Loucy (cell line): Measurements from ENCODE around the gene KCNAB3.

Experiments
- EZH2phosphoT487 ChIP-seq: fragments of 200-600 bp; IDR thresholded peaks from 2 replicates; pipeline ENCODE4 v1.6.1; 2018; ENCODE audit warnings: antibody characterized with exemption, mild to moderate bottlenecking, moderate library complexity, borderline replicate concordance
- TF ChIP-seq, protein P1 (sequence below): fragments of 200-600 bp; sonication (generic); conservative IDR thresholded peaks from 2 replicates; pipeline ENCODE4 v1.5.1; 2014; ENCODE audit warnings: mild to moderate bottlenecking, antibody characterized with exemption, low read length

DNA sequence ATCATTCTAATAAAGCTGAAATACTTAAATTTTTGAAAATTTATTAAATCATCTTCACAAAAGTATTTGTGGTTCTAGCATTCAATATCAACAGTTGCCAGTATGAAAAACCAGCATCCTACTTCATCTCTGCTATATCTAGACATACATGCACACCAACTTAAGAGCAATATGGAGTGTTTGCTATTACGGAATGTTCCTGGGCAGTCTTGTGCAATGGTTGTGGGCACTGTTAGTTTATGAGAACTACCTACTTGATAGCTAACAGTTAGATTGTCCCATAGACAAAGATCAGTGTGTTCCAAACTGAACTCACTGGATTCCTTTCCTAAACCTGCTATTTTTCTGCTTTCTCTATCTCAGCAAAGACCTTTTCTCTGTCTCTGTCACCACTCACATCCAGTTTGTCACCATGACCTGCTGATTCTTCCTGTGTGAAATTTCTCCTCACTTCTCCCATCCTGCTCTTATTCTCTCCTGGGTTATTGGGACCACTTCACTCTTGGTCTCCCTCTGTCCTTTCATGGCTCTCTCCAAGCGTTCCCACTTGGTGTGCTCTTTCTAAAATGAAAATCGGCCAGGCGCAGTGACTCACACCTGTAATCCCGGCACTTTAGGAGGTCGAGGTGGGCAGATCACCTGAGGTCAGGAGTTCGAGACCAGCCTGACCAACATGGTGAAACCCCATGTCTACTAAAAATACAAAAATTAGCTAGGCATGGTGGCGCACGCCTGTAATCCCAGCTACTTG is 30.0 kb upstream of the KCNAB3 start:
- TF ChIP-seq, protein P1, sequence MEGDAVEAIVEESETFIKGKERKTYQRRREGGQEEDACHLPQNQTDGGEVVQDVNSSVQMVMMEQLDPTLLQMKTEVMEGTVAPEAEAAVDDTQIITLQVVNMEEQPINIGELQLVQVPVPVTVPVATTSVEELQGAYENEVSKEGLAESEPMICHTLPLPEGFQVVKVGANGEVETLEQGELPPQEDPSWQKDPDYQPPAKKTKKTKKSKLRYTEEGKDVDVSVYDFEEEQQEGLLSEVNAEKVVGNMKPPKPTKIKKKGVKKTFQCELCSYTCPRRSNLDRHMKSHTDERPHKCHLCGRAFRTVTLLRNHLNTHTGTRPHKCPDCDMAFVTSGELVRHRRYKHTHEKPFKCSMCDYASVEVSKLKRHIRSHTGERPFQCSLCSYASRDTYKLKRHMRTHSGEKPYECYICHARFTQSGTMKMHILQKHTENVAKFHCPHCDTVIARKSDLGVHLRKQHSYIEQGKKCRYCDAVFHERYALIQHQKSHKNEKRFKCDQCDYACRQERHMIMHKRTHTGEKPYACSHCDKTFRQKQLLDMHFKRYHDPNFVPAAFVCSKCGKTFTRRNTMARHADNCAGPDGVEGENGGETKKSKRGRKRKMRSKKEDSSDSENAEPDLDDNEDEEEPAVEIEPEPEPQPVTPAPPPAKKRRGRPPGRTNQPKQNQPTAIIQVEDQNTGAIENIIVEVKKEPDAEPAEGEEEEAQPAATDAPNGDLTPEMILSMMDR = no peak
- TF ChIP-seq EZH2phosphoT487 = no peak
